GM11168 (cell line): ENCODE measurements around the gene SMIM3.
"Not testable (repeated sequence)": the region's sequence is repeated elsewhere in the genome, so short reads cannot be mapped to it uniquely, and the experiment has no call there.

Experiments used
- in situ Hi-C: fragments of 300-500 bp; cut with MboI; formaldehyde crosslinking; loops from one replicate; pipeline ENCODE4 v1.12.0; 2022; ENCODE audit warnings: low sequenced_read_pairs; ENCODE audit not compliant: unreplicated experiment

SMIM3 gene

GRCh38 chr5:150789943-150790611 lies 11.5 kb downstream of the SMIM3 start:
- in situ Hi-C loops: no loop called here

- in situ Hi-C loops: no loop called here
Observed at GRCh38 chr5:150791536-150791935, 13.0 kb downstream of the SMIM3 start.

GRCh38 chr5:150793423-150793888 lies 14.9 kb downstream of the SMIM3 start:
- in situ Hi-C loops: not testable (repeated sequence)

- in situ Hi-C loops: no loop called here
Observed at GRCh38 chr5:150794927-150795326, 16.4 kb downstream of the SMIM3 start.

- in situ Hi-C loops: no loop called here
Observed at GRCh38 chr5:150797384-150797783, 18.8 kb downstream of the SMIM3 start.

GRCh38 chr5:150801117-150801927 lies 22.8 kb downstream of the SMIM3 start:
- in situ Hi-C loops: no loop called here

GRCh38 chr5:150804388-150804787 lies 25.8 kb downstream of the SMIM3 start:
- in situ Hi-C loops: no loop called here

- in situ Hi-C loops: no loop called here
Observed at GRCh38 chr5:150809363-150809762, 30.8 kb downstream of the SMIM3 start.

- in situ Hi-C loops: no loop called here
Observed at GRCh38 chr5:150815010-150815409, 36.5 kb downstream of the SMIM3 start.

- in situ Hi-C loops: no loop called here
Observed at GRCh38 chr5:150816946-150817345, 38.4 kb downstream of the SMIM3 start.

- in situ Hi-C loops: loop anchor here (25.0 kb wide), 1 partner anchor 267 kb away; no protein-coding TSS in a partner anchor
Observed at GRCh38 chr5:150829744-150830143, 51.2 kb downstream of the SMIM3 start.

- in situ Hi-C loops: loop anchor here (25.0 kb wide), 1 partner anchor 270 kb away; no protein-coding TSS in a partner anchor
Observed at GRCh38 chr5:150831821-150832220, 53.3 kb downstream of the SMIM3 start.

- in situ Hi-C loops: loop anchor here (25.0 kb wide), 1 partner anchor 274 kb away; no protein-coding TSS in a partner anchor
Observed at GRCh38 chr5:150836064-150836463, 57.5 kb downstream of the SMIM3 start.

- in situ Hi-C loops: loop anchor here (25.0 kb wide), 1 partner anchor 274 kb away; no protein-coding TSS in a partner anchor
Observed at GRCh38 chr5:150836703-150837102, 58.1 kb downstream of the SMIM3 start.

GRCh38 chr5:150845185-150845859 lies 66.8 kb downstream of the SMIM3 start:
- in situ Hi-C loops: loop anchor here (25.0 kb wide), 1 partner anchor 283 kb away; no protein-coding TSS in a partner anchor

GRCh38 chr5:150846308-150846653 lies 67.7 kb downstream of the SMIM3 start, which contains the start of gene IRGM:
TSS of gene IRGM (plus strand) at chr5:150846521. CDS start at chr5:150848124, 1,603 bp downstream.
- in situ Hi-C loops: loop anchor here (25.0 kb wide), 1 partner anchor 284 kb away; no protein-coding TSS in a partner anchor
